Upper lobe of right lung (tissue), 1 donor: ENCODE measurements around the gene EHD2. TPM values are rescaled to one million over a fixed set of nuclear protein-coding genes. Genes with fewer than 3 reads are reported as not detected.
"Not testable (repeated sequence)": the region's sequence is repeated elsewhere in the genome, so short reads cannot be mapped to it uniquely, and the experiment has no call there.

Source experiments
- ATAC-seq: fragments of 200-7000 bp; cut with Tn5 transposase; one replicate; pipeline ENCODE4 v1.9.1; 2020; ENCODE audit warnings: mild to moderate bottlenecking, moderate library complexity
- DNase-seq: peaks from one replicate; pipeline ENCODE4 v3.0.0-alpha.2; 2020
- H3K27ac ChIP-seq: fragments of 200-600 bp; one replicate; pipeline ENCODE4 v1.8.0; 2022
- H3K27me3 ChIP-seq: fragments of 200-600 bp; one replicate; pipeline ENCODE4 v1.8.0; 2022; ENCODE audit warnings: mild to moderate bottlenecking
- H3K36me3 ChIP-seq: fragments of 200-600 bp; one replicate; pipeline ENCODE4 v1.8.0; 2022
- H3K4me1 ChIP-seq: fragments of 200-600 bp; one replicate; pipeline ENCODE4 v1.8.0; 2022
- H3K4me3 ChIP-seq: fragments of 200-600 bp; one replicate; pipeline ENCODE4 v1.8.0; 2022; ENCODE audit warnings: mild to moderate bottlenecking
- H3K9me3 ChIP-seq: fragments of 200-600 bp; one replicate; pipeline ENCODE4 v1.8.0; 2022
- intact Hi-C: fragments of 100-400 bp; cut with DNase I; formaldehyde crosslinking; loops from one replicate; pipeline ENCODE4 v1.11.0; 2022
- total RNA-seq: library from RNA; stranded (reverse); fragmentation: NEBNext Ultra II Directional; extraction: Animal tissue kit (Norgen Biotek cat#: 25700); gene quantifications from one replicate; pipeline ENCODE4 v1.2.1, GENCODE V29; 2021
- TF ChIP-seq, protein P1 (sequence below): fragments of 200-600 bp; IDR thresholded peaks from one replicate; pipeline ENCODE4 v1.8.0; 2022; ENCODE audit warnings: antibody characterized with exemption
- donor health status: DM: no; HTN: yes; CAD: no; lungs with severe emphysema.

The EHD2 gene
- total RNA-seq, 1 donor from 2014 or later, result 210 TPM

GRCh38 chr19:47740866-47741519 lies 27.8 kb downstream of the EHD2 start:
- peaks cover 24% of the 10 kb centered on the region for H3K4me1 ChIP-seq
- H3K36me3 ChIP-seq, result peaks cover 51% of the 10 kb centered on the region
- intact Hi-C loops, result no loop called here
- H3K4me3 ChIP-seq, result no peak overlapping the region
- no peaks in the 10 kb centered on the region for H3K27me3 ChIP-seq
- no peaks in the 10 kb centered on the region for H3K9me3 ChIP-seq
- TF ChIP-seq, protein P1, sequence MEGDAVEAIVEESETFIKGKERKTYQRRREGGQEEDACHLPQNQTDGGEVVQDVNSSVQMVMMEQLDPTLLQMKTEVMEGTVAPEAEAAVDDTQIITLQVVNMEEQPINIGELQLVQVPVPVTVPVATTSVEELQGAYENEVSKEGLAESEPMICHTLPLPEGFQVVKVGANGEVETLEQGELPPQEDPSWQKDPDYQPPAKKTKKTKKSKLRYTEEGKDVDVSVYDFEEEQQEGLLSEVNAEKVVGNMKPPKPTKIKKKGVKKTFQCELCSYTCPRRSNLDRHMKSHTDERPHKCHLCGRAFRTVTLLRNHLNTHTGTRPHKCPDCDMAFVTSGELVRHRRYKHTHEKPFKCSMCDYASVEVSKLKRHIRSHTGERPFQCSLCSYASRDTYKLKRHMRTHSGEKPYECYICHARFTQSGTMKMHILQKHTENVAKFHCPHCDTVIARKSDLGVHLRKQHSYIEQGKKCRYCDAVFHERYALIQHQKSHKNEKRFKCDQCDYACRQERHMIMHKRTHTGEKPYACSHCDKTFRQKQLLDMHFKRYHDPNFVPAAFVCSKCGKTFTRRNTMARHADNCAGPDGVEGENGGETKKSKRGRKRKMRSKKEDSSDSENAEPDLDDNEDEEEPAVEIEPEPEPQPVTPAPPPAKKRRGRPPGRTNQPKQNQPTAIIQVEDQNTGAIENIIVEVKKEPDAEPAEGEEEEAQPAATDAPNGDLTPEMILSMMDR, result no peak
- DNase-seq, result no peak
- no peak for ATAC-seq
- H3K27ac ChIP-seq, result no peak overlapping the region

GRCh38 chr19:47741544-47742140 lies 28.4 kb downstream of the EHD2 start:
- ATAC-seq, result no peak
- Histone ChIP-seq H3K9me3 (no peaks in the 10 kb centered on the region), H3K36me3 (peaks cover 45% of the 10 kb centered on the region), H3K4me1 (peaks cover 29% of the 10 kb centered on the region), H3K4me3 (no peak overlapping the region), H3K27ac (no peak overlapping the region), H3K27me3 (no peaks in the 10 kb centered on the region)
- intact Hi-C loops, result loop anchor here (2.0 kb wide), 1 partner anchor 29 kb away; the partner anchor contains the start of gene EHD2
- no peak for DNase-seq
- TF ChIP-seq, protein P1, result no peak

GRCh38 chr19:47742634-47743033 lies 29.4 kb downstream of the EHD2 start:
- peak overlapping the region; percentile 51 for H3K4me3 ChIP-seq
- peaks cover 48% of the 10 kb centered on the region for H3K36me3 ChIP-seq

DNA sequence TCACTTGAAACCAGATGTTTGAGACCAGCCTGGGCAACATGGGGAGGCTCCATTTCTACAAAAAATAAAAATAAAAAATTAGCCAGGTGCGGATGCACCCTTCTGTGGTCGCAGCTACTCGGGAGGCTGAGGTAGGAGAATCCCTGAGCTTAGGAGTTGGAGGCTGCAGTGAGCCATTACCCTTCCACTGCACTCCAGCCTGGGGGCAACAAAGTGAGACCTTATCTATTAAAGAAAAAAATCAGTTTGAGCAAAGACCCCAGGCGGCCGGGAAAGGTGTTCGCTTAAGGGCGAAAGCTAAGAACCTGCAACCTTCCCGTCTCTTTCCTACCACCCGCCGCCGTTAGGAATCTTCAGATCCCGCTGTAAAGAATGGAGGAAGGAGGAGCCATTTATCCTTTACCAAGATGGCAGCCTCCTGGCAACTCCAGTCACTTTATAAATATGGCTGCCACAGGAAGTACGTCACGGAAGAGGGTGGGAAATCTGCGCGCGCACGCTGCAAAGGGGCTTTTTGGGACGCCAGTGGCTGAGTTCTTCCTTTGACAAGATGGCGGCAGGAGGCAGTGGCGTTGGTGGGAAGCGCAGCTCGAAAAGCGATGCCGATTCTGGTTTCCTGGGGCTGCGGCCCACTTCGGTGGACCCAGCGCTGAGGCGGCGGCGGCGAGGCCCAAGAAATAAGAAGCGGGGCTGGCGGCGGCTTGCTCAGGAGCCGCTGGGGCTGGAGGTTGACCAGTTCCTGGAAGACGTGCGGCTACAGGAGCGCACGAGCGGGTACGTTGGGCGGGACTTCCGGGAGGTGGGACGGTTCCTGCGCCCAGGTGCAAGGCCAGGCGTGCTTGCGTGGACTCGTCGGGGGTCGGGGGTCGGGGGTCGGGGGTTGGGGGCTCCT lies 32.0 kb downstream of the EHD2 start, which contains the start of gene NOP53:
TSS of gene NOP53 (plus strand) at position 537 of the 892 bp plus-strand sequence. CDS start at position 551, 14 bp downstream.
- TF ChIP-seq, protein P1, result no peak
- peaks cover 48% of the 10 kb centered on the region for H3K36me3 ChIP-seq
- intact Hi-C loops, result no loop called here
- peaks cover 35% of the 10 kb centered on the region for H3K4me1 ChIP-seq
- H3K9me3 ChIP-seq, result no peaks in the 10 kb centered on the region
- DNase-seq (peak; percentile 98), ATAC-seq (peak; percentile 74)
- H3K27me3 ChIP-seq, result no peaks in the 10 kb centered on the region
- peak within 1 kb of the TSS; percentile 77 for H3K4me3 ChIP-seq
- H3K27ac ChIP-seq, result peak within 1 kb of the TSS; percentile 97

More at GRCh38 chr19:47742634-47743033, 29.4 kb downstream of the EHD2 start:
- TF ChIP-seq, protein P1, result no peak
- DNase-seq (no peak), ATAC-seq (no peak)
- peak overlapping the region; percentile 92 for H3K27ac ChIP-seq
- intact Hi-C loops, result loop anchor here (2.0 kb wide), 1 partner anchor 30 kb away; the partner anchor contains the start of gene EHD2
- H3K27me3 ChIP-seq, result no peaks in the 10 kb centered on the region
- H3K4me1 ChIP-seq, result peaks cover 35% of the 10 kb centered on the region
- no peaks in the 10 kb centered on the region for H3K9me3 ChIP-seq

DNA sequence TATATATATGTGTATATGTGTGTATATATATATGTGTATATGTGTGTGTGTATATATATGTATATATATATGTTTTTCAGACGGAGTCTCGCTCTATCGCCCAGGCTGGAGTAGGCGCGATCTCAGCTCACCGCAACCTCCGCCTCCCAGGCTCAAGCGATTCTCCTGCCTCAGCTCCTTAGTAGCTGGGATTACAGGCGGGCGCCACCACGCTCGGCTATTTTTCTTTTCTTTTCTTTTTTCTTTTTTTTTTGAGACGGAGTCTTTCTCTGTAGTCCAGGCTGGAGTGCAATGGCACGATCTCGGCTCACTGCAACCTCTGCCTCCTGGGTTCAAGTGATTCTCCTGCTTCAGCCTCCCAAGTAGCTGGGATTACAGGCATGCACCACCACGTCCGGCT lies 32.9 kb downstream of the EHD2 start:
- H3K27me3 ChIP-seq, H3K27ac ChIP-seq, intact Hi-C loops, H3K9me3 ChIP-seq, DNase-seq, ATAC-seq: not testable (repeated sequence)
- H3K4me1 ChIP-seq, result peaks cover 35% of the 10 kb centered on the region
- peak overlapping the region; percentile 77 for H3K4me3 ChIP-seq
- peaks cover 54% of the 10 kb centered on the region for H3K36me3 ChIP-seq
